GM04504 (cell line): ENCODE results near the gene FAXC.
A peak's percentile ranks its signal among the peaks of the same experiment; 100 is the strongest.
"Not testable (repeated sequence)": the region's sequence is repeated elsewhere in the genome, so short reads cannot be mapped to it uniquely, and the experiment has no call there.

Experiments
- DNase-seq: peaks from one replicate; pipeline ENCODE4 v3.0.0-alpha.2; 2012; ENCODE audit warnings: low read depth

FAXC gene

GRCh38 chr6:99285881-99286280, 63.6 kb downstream of the FAXC start:
- no peak for DNase-seq

GRCh38 chr6:99282479-99283062, 66.9 kb downstream of the FAXC start:
- no peak for DNase-seq

GRCh38 chr6:99276747-99277146, 72.7 kb downstream of the FAXC start:
- DNase-seq, result no peak

GRCh38 chr6:99270826-99271225, 78.6 kb downstream of the FAXC start:
- no peak for DNase-seq

- DNase-seq, result no peak
Measured at GRCh38 chr6:99270030-99270429, 79.4 kb downstream of the FAXC start.

- DNase-seq, result no peak
Measured at GRCh38 chr6:99269207-99269606, 80.3 kb downstream of the FAXC start.

- DNase-seq, result not testable (repeated sequence)
Measured at GRCh38 chr6:99266996-99267395, 82.5 kb downstream of the FAXC start.

GRCh38 chr6:99265447-99265846, 84.0 kb downstream of the FAXC start:
- DNase-seq, result not testable (repeated sequence)

- DNase-seq, result no peak
Measured at GRCh38 chr6:99254616-99255550, 94.6 kb downstream of the FAXC start.

- DNase-seq, result no peak
Measured at GRCh38 chr6:99253271-99253670, 96.2 kb downstream of the FAXC start.

GRCh38 chr6:99252421-99252820, 97.1 kb downstream of the FAXC start:
- DNase-seq, result no peak

- no peak for DNase-seq
Measured at GRCh38 chr6:99250476-99250875, 99.0 kb downstream of the FAXC start.

- DNase-seq, result no peak
Measured at GRCh38 chr6:99246602-99247001, 102.9 kb downstream of the FAXC start.

GRCh38 chr6:99241905-99242534, 107.5 kb downstream of the FAXC start:
- DNase-seq, result peak; percentile 6

- no peak for DNase-seq
Measured at GRCh38 chr6:99236010-99236409, 113.5 kb downstream of the FAXC start.

GRCh38 chr6:99233219-99233618, 116.3 kb downstream of the FAXC start:
- DNase-seq, result no peak

- DNase-seq, result no peak
Measured at GRCh38 chr6:99232056-99232455, 117.4 kb downstream of the FAXC start.

GRCh38 chr6:99225172-99225571, 124.3 kb downstream of the FAXC start:
- no peak for DNase-seq
